OCI-LY7 (cell line): ENCODE measurements around the gene BRPF3. TPM values are rescaled to one million over a fixed set of nuclear protein-coding genes. Genes with fewer than 3 reads are reported as not detected.

Source experiments
- BruUV-seq: library from RNA; stranded (reverse); fragments of 400-500 nt; replicated peaks from 2 replicates; lab custom pipeline; 2021; lab: Mats Ljungman, UMichigan
- CTCF ChIA-PET: fragments of 300-600 bp; sonication (Branson Sonifier 250); formaldehyde crosslinking; loops from one replicate; lab custom pipeline; 2022; ENCODE audit warnings: antibody characterized with exemption; ENCODE audit not compliant: unreplicated experiment; lab: Charles Lee
- POLR2A ChIA-PET: fragments of 300-600 bp; sonication (Branson Sonifier 250); formaldehyde crosslinking; loops from one replicate; lab custom pipeline; 2022; ENCODE audit warnings: antibody characterized with exemption; lab: Charles Lee
- DNase-seq: peaks from one replicate; pipeline ENCODE4 v3.0.0-alpha.2; 2015; ENCODE audit warnings: low spot score
- H2AFZ ChIP-seq: fragments of 200-600 bp; sonication (generic), shearing (Covaris generic); 2 replicates; pipeline ENCODE4 v1.6.1; 2014; ENCODE audit warnings: mild to moderate bottlenecking, antibody characterized with exemption, low read length, moderate library complexity
- H3K27ac ChIP-seq: fragments of 200-600 bp; sonication (generic); 2 replicates; pipeline ENCODE4 v1.5.1; 2014; ENCODE audit warnings: mixed run types, low read depth, mild to moderate bottlenecking, moderate library complexity, low read length, inconsistent platforms; ENCODE audit not compliant: poor library complexity, severe bottlenecking
- H3K36me3 ChIP-seq: fragments of 200-600 bp; sonication (generic); 2 replicates; pipeline ENCODE4 v1.6.1; 2014; ENCODE audit warnings: mild to moderate bottlenecking, antibody characterized with exemption, low read length, moderate library complexity, mixed read lengths; ENCODE audit not compliant: insufficient read depth
- H3K4me1 ChIP-seq: fragments of 200-600 bp; sonication (generic); 2 replicates; pipeline ENCODE4 v1.5.1; 2014; ENCODE audit warnings: mild to moderate bottlenecking, low read length; ENCODE audit not compliant: insufficient read depth, poor library complexity, severe bottlenecking
- H3K4me2 ChIP-seq: fragments of 200-600 bp; sonication (generic); 2 replicates; pipeline ENCODE4 v1.6.1; 2014; ENCODE audit warnings: mild to moderate bottlenecking, low read length
- H3K4me3 ChIP-seq: fragments of 200-600 bp; sonication (generic); 2 replicates; pipeline ENCODE4 v1.5.1; 2014; ENCODE audit warnings: mild to moderate bottlenecking, low read depth, low read length; ENCODE audit not compliant: poor library complexity, severe bottlenecking
- H3K79me2 ChIP-seq: fragments of 200-600 bp; sonication (generic); 2 replicates; pipeline ENCODE4 v1.6.1; 2016; ENCODE audit warnings: low read depth, mild to moderate bottlenecking, low read length, moderate library complexity, mixed read lengths; ENCODE audit not compliant: insufficient read depth
- H3K9me2 ChIP-seq: fragments of 200-600 bp; sonication (generic); 2 replicates; pipeline ENCODE4 v1.6.1; 2016; ENCODE audit warnings: mild to moderate bottlenecking, low read length, mixed read lengths; ENCODE audit not compliant: insufficient read depth
- H3K9me3 ChIP-seq: fragments of 200-600 bp; sonication (generic); 2 replicates; pipeline ENCODE4 v1.6.1; 2014; ENCODE audit warnings: mild to moderate bottlenecking, mixed run types, low read length, mixed read lengths
- H4K20me1 ChIP-seq: fragments of 200-600 bp; sonication (generic); 2 replicates; pipeline ENCODE4 v1.6.1; 2014; ENCODE audit warnings: mild to moderate bottlenecking, antibody characterized with exemption, low read length, moderate library complexity, mixed read lengths; ENCODE audit not compliant: insufficient read depth
- EZH2phosphoT487 ChIP-seq: fragments of 200-600 bp; sonication (generic); IDR thresholded peaks from 2 replicates; pipeline ENCODE4 v1.6.1; 2018; ENCODE audit warnings: low read depth, borderline replicate concordance, mild to moderate bottlenecking, mixed run types, antibody characterized with exemption, low read length, moderate library complexity, mixed read lengths
- intact Hi-C: fragments of 100-400 bp; cut with micrococcal nuclease; formaldehyde crosslinking; loops from one replicate; pipeline ENCODE4 v1.10.0; 2022; ENCODE audit not compliant: unreplicated experiment
- total RNA-seq, 2 experiments: library from RNA; depleted of rRNA in 1 of 2; stranded (reverse); fragments of >200 nt in 1 of 2; shearing (Covaris generic) in 1 of 2; gene quantifications; 2 replicates each; pipeline ENCODE4 v1.2.3, GENCODE V29; 2014 to 2022
- TF ChIP-seq, protein P1 (sequence below): fragments of 200-600 bp; sonication (generic); conservative IDR thresholded peaks from 2 replicates; pipeline ENCODE4 v1.5.1; 2014; ENCODE audit warnings: mild to moderate bottlenecking, antibody characterized with exemption, low read length, moderate library complexity, mixed read lengths

Gene BRPF3
- total RNA-seq, 2 experiments from 2014 or later, result 10.4 to 12.0 TPM

DNA sequence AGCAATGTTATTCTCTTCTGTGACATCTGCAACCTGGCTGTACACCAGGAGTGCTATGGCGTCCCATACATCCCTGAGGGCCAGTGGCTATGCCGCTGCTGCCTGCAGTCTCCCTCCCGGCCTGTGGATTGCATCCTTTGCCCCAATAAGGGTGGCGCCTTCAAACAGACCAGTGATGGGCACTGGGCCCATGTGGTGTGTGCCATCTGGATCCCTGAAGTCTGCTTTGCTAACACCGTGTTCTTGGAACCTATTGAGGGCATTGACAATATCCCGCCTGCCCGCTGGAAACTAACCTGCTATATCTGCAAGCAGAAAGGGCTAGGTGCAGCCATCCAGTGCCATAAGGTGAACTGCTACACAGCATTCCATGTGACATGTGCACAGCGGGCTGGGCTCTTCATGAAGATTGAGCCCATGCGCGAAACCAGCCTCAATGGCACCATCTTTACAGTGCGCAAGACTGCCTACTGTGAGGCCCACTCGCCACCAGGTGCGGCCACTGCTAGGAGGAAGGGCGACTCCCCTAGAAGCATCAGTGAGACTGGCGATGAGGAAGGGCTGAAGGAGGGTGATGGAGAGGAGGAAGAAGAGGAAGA, 4.6 kb downstream of the BRPF3 start:
- TF ChIP-seq, protein P1, sequence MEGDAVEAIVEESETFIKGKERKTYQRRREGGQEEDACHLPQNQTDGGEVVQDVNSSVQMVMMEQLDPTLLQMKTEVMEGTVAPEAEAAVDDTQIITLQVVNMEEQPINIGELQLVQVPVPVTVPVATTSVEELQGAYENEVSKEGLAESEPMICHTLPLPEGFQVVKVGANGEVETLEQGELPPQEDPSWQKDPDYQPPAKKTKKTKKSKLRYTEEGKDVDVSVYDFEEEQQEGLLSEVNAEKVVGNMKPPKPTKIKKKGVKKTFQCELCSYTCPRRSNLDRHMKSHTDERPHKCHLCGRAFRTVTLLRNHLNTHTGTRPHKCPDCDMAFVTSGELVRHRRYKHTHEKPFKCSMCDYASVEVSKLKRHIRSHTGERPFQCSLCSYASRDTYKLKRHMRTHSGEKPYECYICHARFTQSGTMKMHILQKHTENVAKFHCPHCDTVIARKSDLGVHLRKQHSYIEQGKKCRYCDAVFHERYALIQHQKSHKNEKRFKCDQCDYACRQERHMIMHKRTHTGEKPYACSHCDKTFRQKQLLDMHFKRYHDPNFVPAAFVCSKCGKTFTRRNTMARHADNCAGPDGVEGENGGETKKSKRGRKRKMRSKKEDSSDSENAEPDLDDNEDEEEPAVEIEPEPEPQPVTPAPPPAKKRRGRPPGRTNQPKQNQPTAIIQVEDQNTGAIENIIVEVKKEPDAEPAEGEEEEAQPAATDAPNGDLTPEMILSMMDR, result no peak
- no peak for TF ChIP-seq EZH2phosphoT487
- peaks cover 19% of the 10 kb centered on the region for H3K4me1 ChIP-seq
- DNase-seq, result no peak
- peaks cover 50% of the 10 kb centered on the region for H3K36me3 ChIP-seq
- intact Hi-C loops, result no loop called here
- BruUV-seq, result no TSS peak
- H3K4me3 ChIP-seq, result no peak overlapping the region
- H2AFZ ChIP-seq, result no peak overlapping the region
- CTCF ChIA-PET, result no interaction called here
- H3K27ac ChIP-seq, result no peak overlapping the region
- no peaks in the 10 kb centered on the region for H3K9me2 ChIP-seq
- no peaks in the 10 kb centered on the region for H3K9me3 ChIP-seq
- H3K4me2 ChIP-seq, result no peak overlapping the region
- POLR2A ChIA-PET, result no interaction called here
- H4K20me1 ChIP-seq, result no peaks in the 10 kb centered on the region
- H3K79me2 ChIP-seq, result no peaks in the 10 kb centered on the region

DNA sequence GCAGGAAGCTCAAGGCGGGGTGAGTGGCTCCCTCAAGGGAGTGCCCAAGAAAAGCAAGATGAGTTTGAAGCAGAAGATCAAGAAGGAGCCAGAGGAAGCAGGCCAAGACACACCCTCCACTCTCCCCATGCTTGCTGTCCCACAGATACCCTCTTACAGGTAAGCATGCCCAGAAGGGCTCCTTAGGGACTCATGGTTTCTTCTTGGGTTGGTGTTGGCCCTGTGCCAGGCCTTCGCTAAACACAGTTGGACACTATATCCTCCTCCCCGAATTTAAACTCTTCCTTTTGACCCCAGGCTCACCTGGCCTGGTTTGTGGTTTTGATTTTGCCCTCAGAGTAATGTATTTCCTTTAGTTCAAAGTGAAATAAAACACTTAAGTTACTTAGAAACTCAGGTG, 5.1 kb downstream of the BRPF3 start:
- H4K20me1 ChIP-seq, result no peaks in the 10 kb centered on the region
- intact Hi-C loops, result no loop called here
- CTCF ChIA-PET, result no interaction called here
- H2AFZ ChIP-seq, result no peak overlapping the region
- no peaks in the 10 kb centered on the region for H3K79me2 ChIP-seq
- H3K4me3 ChIP-seq, result no peak overlapping the region
- DNase-seq, result peak; percentile 16
- peaks cover 50% of the 10 kb centered on the region for H3K36me3 ChIP-seq
- peaks cover 19% of the 10 kb centered on the region for H3K4me1 ChIP-seq
- POLR2A ChIA-PET, result interaction anchor here (1.4 kb wide), 1 partner anchor 12 kb away, joined by 8 read pairs; no protein-coding TSS in a partner anchor
- TF ChIP-seq EZH2phosphoT487, result no peak
- TF ChIP-seq, protein P1, result no peak
- H3K9me2 ChIP-seq, result no peaks in the 10 kb centered on the region
- no peak overlapping the region for H3K27ac ChIP-seq
- no TSS peak for BruUV-seq
- no peak overlapping the region for H3K4me2 ChIP-seq
- no peaks in the 10 kb centered on the region for H3K9me3 ChIP-seq

DNA sequence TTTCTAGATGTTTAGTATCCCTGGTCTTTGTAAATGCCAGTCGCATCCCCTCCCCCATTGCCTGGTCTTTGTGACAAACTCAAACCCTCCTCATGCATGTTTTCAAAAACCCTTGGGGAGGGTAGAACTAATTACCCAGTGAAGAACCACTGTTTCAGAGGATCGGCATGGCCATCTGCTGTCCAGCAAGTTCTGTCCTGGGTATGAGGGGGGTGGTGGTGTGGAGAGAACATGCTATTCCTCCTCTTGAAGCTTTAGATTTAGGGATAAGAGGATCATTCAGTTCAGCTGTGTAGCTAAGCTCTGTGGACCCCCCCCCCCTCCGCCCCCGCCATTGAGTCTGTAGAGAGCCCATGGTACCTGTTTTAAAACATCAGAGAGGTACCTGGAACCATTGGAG, 5.6 kb downstream of the BRPF3 start:
- DNase-seq, result no peak
- BruUV-seq, result no TSS peak
- no peaks in the 10 kb centered on the region for H3K79me2 ChIP-seq
- H2AFZ ChIP-seq, result no peak overlapping the region
- H3K4me2 ChIP-seq, result no peak overlapping the region
- H3K4me1 ChIP-seq, result peaks cover 19% of the 10 kb centered on the region
- H4K20me1 ChIP-seq, result no peaks in the 10 kb centered on the region
- peaks cover 50% of the 10 kb centered on the region for H3K36me3 ChIP-seq
- POLR2A ChIA-PET, result interaction anchor here (1.4 kb wide), 1 partner anchor 12 kb away, joined by 8 read pairs; no protein-coding TSS in a partner anchor
- intact Hi-C loops, result no loop called here
- no peak for TF ChIP-seq EZH2phosphoT487
- TF ChIP-seq, protein P1, result no peak
- CTCF ChIA-PET, result no interaction called here
- no peaks in the 10 kb centered on the region for H3K9me3 ChIP-seq
- no peak overlapping the region for H3K27ac ChIP-seq
- H3K4me3 ChIP-seq, result no peak overlapping the region
- H3K9me2 ChIP-seq, result no peaks in the 10 kb centered on the region
